ENCODE measurements around the gene PKDREJ. TPM values are rescaled to one million over a fixed set of nuclear protein-coding genes. Genes with fewer than 3 reads are reported as not detected.
"Not testable (repeated sequence)": the region's sequence is repeated elsewhere in the genome, so short reads cannot be mapped to it uniquely, and the experiment has no call there.

The PKDREJ gene
- total and polyA plus RNA-seq, 12 donors = 0.01 to 0.23 (median 0.10) TPM; not detected in 1

DNA sequence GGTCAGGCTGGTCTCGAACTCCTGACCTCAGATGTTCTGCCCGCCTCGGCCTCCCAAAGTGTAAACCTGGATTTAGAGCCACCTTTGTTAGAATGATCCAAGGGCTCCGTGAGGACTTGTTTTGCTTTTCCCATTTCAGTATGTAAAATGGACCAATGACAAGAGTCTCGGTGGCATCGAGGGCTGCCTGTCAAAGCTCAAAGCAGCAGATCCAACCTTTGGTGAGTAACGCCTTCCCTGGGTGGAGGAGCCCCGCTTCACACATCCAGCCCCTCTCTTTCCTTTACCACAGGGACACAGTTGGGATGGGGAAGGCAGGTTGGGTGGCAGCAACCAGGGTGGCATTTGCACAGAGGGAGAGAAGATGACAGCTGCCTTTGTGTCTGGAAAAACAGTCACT, 9.1 kb upstream of the PKDREJ start:
- Histone ChIP-seq H3K27me3 (no peaks in the 10 kb centered on the region), H3K36me3 (peaks cover 0 to 78% (median 24%) of the 10 kb centered on the region in 9 donors), H3K4me1 (peaks cover 0 to 31% (median 22%) of the 10 kb centered on the region in 9 donors), H3K27ac (no peak overlapping the region), H3K9me3 (no peaks in the 10 kb centered on the region), H3K4me3 (no peak overlapping the region)
- TF ChIP-seq, protein P1, sequence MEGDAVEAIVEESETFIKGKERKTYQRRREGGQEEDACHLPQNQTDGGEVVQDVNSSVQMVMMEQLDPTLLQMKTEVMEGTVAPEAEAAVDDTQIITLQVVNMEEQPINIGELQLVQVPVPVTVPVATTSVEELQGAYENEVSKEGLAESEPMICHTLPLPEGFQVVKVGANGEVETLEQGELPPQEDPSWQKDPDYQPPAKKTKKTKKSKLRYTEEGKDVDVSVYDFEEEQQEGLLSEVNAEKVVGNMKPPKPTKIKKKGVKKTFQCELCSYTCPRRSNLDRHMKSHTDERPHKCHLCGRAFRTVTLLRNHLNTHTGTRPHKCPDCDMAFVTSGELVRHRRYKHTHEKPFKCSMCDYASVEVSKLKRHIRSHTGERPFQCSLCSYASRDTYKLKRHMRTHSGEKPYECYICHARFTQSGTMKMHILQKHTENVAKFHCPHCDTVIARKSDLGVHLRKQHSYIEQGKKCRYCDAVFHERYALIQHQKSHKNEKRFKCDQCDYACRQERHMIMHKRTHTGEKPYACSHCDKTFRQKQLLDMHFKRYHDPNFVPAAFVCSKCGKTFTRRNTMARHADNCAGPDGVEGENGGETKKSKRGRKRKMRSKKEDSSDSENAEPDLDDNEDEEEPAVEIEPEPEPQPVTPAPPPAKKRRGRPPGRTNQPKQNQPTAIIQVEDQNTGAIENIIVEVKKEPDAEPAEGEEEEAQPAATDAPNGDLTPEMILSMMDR (IDR thresholded peaks at IDR 0.05) = no peak
- intact Hi-C loops (cut with DNase I) = no loop called here
- WGBS, 2 donors = 96 to 98% methylated on average over 8 of the region's 8 CpGs
- DNase-seq (no peak), ATAC-seq (no peak)

DNA sequence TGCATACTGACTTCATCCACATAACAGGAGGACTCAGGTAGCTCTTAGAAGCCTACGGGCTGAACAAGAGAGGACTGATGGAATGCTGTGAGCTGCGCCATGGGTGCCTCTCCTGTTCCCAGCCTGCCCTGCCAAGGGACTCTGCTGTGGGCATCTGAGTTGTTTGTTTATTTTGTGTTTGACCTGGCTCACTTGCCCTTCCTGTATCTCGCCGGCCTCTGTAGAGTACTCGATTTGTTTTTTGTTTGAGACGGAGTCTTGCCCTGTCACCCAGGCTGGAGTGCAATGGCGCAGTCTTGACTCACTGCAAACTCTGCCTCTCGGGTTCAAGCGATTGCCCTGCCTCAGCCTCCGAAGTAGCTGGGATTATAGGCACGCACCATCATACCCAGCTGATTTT, 6.4 kb upstream of the PKDREJ start:
- TF ChIP-seq, protein P1 (IDR thresholded peaks at IDR 0.05) = no peak
- no peak overlapping the region for H3K4me3 ChIP-seq
- 73% methylated on average over 11 of the region's 11 CpGs for WGBS, 2 donors
- no peak for ATAC-seq
- DNase-seq = no peak
- intact Hi-C loops (cut with DNase I) = loop anchor here in 1 of 10 donors (5.0 kb wide), 1 partner anchor 33 kb away; no protein-coding TSS in a partner anchor
- peaks cover 0 to 53% (median 9%) of the 10 kb centered on the region in 9 donors for H3K36me3 ChIP-seq
- peaks cover 0 to 6% (median 0%) of the 10 kb centered on the region in 11 donors for H3K9me3 ChIP-seq
- peak overlapping the region in 7 of 10 donors; percentile 1 to 92 (median 38) for H3K27ac ChIP-seq
- H3K4me1 ChIP-seq = peaks cover 0 to 40% (median 30%) of the 10 kb centered on the region in 9 donors
- no peaks in the 10 kb centered on the region for H3K27me3 ChIP-seq

DNA sequence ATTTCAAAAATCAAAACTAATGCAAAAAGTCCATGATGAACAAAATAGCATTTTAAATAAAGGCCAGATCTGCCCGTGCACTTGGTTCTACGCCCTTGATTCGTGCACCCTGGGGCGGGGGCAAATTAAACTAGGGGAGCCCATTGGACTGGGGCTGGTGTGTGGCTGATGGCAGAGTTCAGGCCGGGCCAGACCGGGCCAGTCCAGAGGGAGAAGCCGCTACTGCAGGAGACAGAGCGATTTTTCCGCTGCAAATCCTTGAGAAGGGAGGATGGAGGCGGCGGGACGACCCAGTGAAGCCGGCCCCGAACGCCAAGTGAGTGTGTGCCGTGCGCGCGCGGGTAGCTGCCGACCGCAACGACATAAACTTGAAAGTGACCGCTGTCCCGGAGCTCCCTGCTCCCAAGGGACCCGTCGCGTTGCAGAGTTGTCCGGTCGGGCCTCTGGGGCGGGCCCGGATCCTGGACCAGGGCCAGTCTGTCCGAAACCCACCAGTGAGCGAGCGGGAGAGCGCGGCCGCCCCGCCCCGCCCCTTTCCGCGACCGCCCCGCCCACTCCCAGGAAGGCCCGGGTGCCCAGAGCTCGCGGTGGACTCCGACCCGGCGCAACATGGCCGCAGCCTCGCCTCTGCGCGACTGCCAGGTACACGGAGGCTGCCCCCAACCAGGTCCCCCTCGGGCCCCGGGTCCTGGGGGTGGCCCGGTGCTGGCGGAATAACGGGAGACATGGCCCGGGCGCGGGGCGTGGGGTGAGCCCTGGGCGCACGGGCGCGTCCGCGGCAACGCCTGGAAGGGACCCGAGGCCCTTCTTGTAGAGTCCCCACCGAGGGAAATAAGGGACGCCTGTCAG, 4.5 kb upstream of the PKDREJ start, which contains the start of gene TTC38:
TSS of gene TTC38 (plus strand) at position 578 of the 849 bp plus-strand sequence. CDS start at position 610, 32 bp downstream.
- Histone ChIP-seq H3K9me3 (peaks cover 0 to 6% (median 0%) of the 10 kb centered on the region in 11 donors), H3K27me3 (no peaks in the 10 kb centered on the region), H3K4me1 (peaks cover 0 to 39% (median 29%) of the 10 kb centered on the region in 9 donors), H3K36me3 (peaks cover 0 to 34% (median 4%) of the 10 kb centered on the region in 9 donors), H3K27ac (peak within 1 kb of the TSS; percentile 72 to 95 (median 88)), H3K4me3 (peak within 1 kb of the TSS; percentile 30 to 95 (median 82))
- TF ChIP-seq, protein P1 (IDR thresholded peaks at IDR 0.05) = no peak
- WGBS, 2 donors = 1% methylated on average over 72 to 73 of the region's 74 CpGs
- DNase-seq (peak; percentile 96), ATAC-seq (peak; percentile 97 to 99 (median 98))
- intact Hi-C loops (cut with DNase I) = loop anchor here in 2 of 10 donors (2.0 to 5.0 kb wide), 2 partner anchors 17 to 35 kb away; partner anchors contain the start of gene CDPF1 (in 1 of the 2)

DNA sequence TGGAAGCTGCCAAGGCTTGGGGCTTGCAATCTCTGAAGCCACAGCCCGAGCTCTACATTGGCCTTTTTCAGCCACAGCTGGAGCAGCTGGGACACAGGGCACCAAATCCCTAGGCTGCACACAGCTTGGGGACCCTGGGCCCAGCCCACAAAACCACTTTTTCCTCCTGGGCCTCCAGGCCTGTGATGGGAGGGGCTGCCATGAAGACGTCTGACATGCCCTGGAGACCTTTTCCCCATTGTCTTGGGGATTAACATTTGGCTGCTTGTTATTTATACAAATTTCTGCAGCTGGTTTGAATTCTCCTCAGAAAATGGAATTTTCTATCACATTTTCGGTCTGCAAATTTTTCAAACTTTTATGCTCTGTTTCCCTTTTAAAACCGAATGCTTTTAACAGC, 2.5 kb upstream of the PKDREJ start:
- Histone ChIP-seq H3K4me1 (peaks cover 0 to 39% (median 29%) of the 10 kb centered on the region in 9 donors), H3K27me3 (peaks cover 0 to 19% (median 0%) of the 10 kb centered on the region in 7 donors), H3K36me3 (peaks cover 0 to 14% (median 0%) of the 10 kb centered on the region in 9 donors)
- H3K9me3 ChIP-seq, DNase-seq, H3K4me3 ChIP-seq, H3K27ac ChIP-seq, ATAC-seq: not testable (repeated sequence)
- intact Hi-C loops (cut with DNase I) = loop anchor here in 2 of 10 donors (2.0 to 5.0 kb wide), 2 partner anchors 15 to 37 kb away; partner anchors contain the start of gene CDPF1 (in 1 of the 2)
- 90 to 95% methylated on average over 4 of the region's 4 CpGs for WGBS, 2 donors

DNA sequence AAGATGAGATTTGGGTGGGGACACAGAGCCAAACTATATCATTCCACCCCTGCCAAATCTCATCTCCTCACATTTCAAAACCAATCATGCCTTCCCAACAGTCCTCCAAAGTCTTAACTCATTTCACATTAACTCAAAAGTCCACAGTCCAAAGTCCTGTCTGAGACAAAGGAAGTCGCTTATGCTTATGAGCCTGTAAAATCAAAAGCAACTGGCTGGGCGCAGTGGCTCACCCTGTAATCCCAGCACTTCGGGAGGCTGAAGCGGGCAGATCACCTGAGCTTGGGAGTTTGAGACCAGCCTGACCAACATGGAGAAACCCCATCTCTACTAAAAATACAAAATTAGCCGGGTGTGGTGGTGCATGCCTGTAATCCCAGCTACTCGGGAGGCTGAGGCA, 1.4 kb upstream of the PKDREJ start:
- H3K36me3 ChIP-seq; H3K4me3 ChIP-seq; H3K9me3 ChIP-seq; ATAC-seq; DNase-seq; intact Hi-C loops (cut with DNase I); H3K27ac ChIP-seq: not testable (repeated sequence)
- Histone ChIP-seq H3K27me3 (peaks cover 0 to 19% (median 0%) of the 10 kb centered on the region in 7 donors), H3K4me1 (peaks cover 0 to 37% (median 28%) of the 10 kb centered on the region in 9 donors)
- WGBS, 2 donors = 98 to 99% methylated on average over 5 to 6 of the region's 6 CpGs

Measured in heart right ventricle (tissue), 16 donors.